SJCRH30 (cell line): ENCODE measurements around the gene OR6C65. TPM values are rescaled to one million over a fixed set of nuclear protein-coding genes. Genes with fewer than 3 reads are reported as not detected.
"Not testable (repeated sequence)": the region's sequence is repeated elsewhere in the genome, so short reads cannot be mapped to it uniquely, and the experiment has no call there.

Source experiments
- DNase-seq, 2 experiments: peaks; one replicate each; pipeline ENCODE4 v3.0.0-alpha.2; 2015 to 2020
- H3K27ac ChIP-seq: fragments of 250-450 bp; sonication (Bioruptor Pico); 2 replicates; pipeline ENCODE4 v1.5.1; 2020; ENCODE audit warnings: mild to moderate bottlenecking, moderate library complexity
- H3K27me3 ChIP-seq: fragments of 250-450 bp; sonication (Bioruptor Pico); 2 replicates; pipeline ENCODE4 v1.5.1; 2020; ENCODE audit warnings: mild to moderate bottlenecking, moderate library complexity
- H3K36me3 ChIP-seq: fragments of 250-450 bp; sonication (Bioruptor Pico); 2 replicates; pipeline ENCODE4 v1.5.1; 2020; ENCODE audit warnings: mild to moderate bottlenecking, moderate library complexity
- H3K4me1 ChIP-seq: fragments of 250-450 bp; sonication (Bioruptor Pico); 2 replicates; pipeline ENCODE4 v1.5.1; 2020; ENCODE audit warnings: mild to moderate bottlenecking, moderate library complexity
- H3K4me3 ChIP-seq: fragments of 250-450 bp; sonication (Bioruptor Pico); 2 replicates; pipeline ENCODE4 v1.5.1; 2020; ENCODE audit warnings: mild to moderate bottlenecking, moderate library complexity
- H3K9me3 ChIP-seq: fragments of 250-450 bp; sonication (Bioruptor Pico); replicated peaks from 2 replicates; pipeline ENCODE4 v1.5.1; 2020; ENCODE audit warnings: mild to moderate bottlenecking, moderate library complexity
- total RNA-seq: library from RNA; depleted of rRNA; stranded (reverse); fragments of >200 nt; shearing (Covaris generic); gene quantifications from 2 replicates; pipeline ENCODE4 v1.2.3, GENCODE V29; 2014; rRNA removed

Gene OR6C65
- total RNA-seq, 1 experiment from 2014 or later, result not detected

DNA sequence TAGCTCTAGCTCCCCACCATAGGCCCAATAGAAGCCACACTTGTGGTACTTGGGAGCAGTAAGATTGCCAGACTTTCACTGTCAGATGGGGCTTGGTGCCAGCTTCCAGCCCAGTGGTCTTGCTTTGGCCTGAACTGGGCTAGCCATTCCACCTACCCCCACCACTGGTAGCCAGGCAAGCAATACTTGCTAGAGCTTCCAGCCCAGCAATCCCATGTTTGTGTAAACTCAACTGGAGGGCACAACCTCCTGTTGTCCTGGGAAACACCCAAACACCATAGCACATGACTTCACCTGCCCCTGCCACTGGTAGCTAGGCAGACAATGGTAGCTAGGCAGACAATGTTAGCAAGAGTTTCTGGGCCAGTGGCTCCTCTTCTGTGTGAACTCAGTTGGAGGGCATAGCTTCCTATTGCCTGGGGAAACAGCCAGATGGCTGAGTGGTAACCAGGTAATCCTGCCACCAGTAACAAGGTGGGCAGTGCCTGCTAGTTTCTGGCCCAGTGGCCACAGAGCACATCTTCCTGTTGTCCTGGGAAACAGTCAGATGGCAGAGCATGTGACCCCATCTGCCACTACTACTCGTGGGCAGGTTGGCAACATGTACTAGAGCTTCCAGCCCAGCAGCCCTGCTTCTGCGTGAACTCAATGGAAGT, 20.1 kb downstream of the OR6C65 start:
- no peaks in the 10 kb centered on the region for H3K9me3 ChIP-seq
- DNase-seq, result no peak
- no peaks in the 10 kb centered on the region for H3K4me1 ChIP-seq
- H3K36me3 ChIP-seq, result no peaks in the 10 kb centered on the region
- H3K27ac ChIP-seq, result no peak overlapping the region
- no peaks in the 10 kb centered on the region for H3K27me3 ChIP-seq
- H3K4me3 ChIP-seq, result no peak overlapping the region

GRCh38 chr12:55425954-55426353, 25.6 kb downstream of the OR6C65 start, which contains the start of gene OR6C76:
Gene OR6C76 (plus strand): TSS chr12:55426254. CDS start chr12:55426254, 0 bp downstream.
- Histone ChIP-seq H3K4me3 (no peak within 1 kb of the TSS), H3K4me1 (no peaks in the 10 kb centered on the region), H3K36me3 (no peaks in the 10 kb centered on the region), H3K27ac (no peak within 1 kb of the TSS), H3K27me3 (no peaks in the 10 kb centered on the region), H3K9me3 (no peaks in the 10 kb centered on the region)
- DNase-seq, result no peak

GRCh38 chr12:55428331-55429243, 28.3 kb downstream of the OR6C65 start:
- no peak overlapping the region for H3K4me3 ChIP-seq
- no peak overlapping the region for H3K27ac ChIP-seq
- no peaks in the 10 kb centered on the region for H3K4me1 ChIP-seq
- DNase-seq, result no peak
- no peaks in the 10 kb centered on the region for H3K9me3 ChIP-seq
- no peaks in the 10 kb centered on the region for H3K36me3 ChIP-seq
- no peaks in the 10 kb centered on the region for H3K27me3 ChIP-seq

- H3K27ac ChIP-seq, H3K4me1 ChIP-seq, H3K4me3 ChIP-seq, H3K36me3 ChIP-seq, H3K9me3 ChIP-seq, H3K27me3 ChIP-seq, DNase-seq: not testable (repeated sequence)
Observed at GRCh38 chr12:55441233-55441632, 40.9 kb downstream of the OR6C65 start.

GRCh38 chr12:55443776-55444175, 43.4 kb downstream of the OR6C65 start, which contains the start of gene OR6C2:
Gene OR6C2 (plus strand): TSS chr12:55444076. CDS start chr12:55452214, 8,138 bp downstream.
- no peaks in the 10 kb centered on the region for H3K9me3 ChIP-seq
- no peaks in the 10 kb centered on the region for H3K27me3 ChIP-seq
- H3K4me1 ChIP-seq, result no peaks in the 10 kb centered on the region
- no peak within 1 kb of the TSS for H3K4me3 ChIP-seq
- H3K36me3 ChIP-seq, result no peaks in the 10 kb centered on the region
- DNase-seq, result no peak
- no peak within 1 kb of the TSS for H3K27ac ChIP-seq

GRCh38 chr12:55445357-55445756, 45.0 kb downstream of the OR6C65 start:
- no peaks in the 10 kb centered on the region for H3K27me3 ChIP-seq
- no peaks in the 10 kb centered on the region for H3K4me1 ChIP-seq
- no peak overlapping the region for H3K27ac ChIP-seq
- H3K36me3 ChIP-seq, result no peaks in the 10 kb centered on the region
- no peak for DNase-seq
- no peak overlapping the region for H3K4me3 ChIP-seq
- H3K9me3 ChIP-seq, result no peaks in the 10 kb centered on the region

GRCh38 chr12:55446326-55446725, 46.0 kb downstream of the OR6C65 start:
- Histone ChIP-seq H3K4me3 (no peak overlapping the region), H3K27me3 (no peaks in the 10 kb centered on the region), H3K4me1 (no peaks in the 10 kb centered on the region), H3K27ac (no peak overlapping the region), H3K36me3 (no peaks in the 10 kb centered on the region), H3K9me3 (no peaks in the 10 kb centered on the region)
- DNase-seq, result no peak

DNA sequence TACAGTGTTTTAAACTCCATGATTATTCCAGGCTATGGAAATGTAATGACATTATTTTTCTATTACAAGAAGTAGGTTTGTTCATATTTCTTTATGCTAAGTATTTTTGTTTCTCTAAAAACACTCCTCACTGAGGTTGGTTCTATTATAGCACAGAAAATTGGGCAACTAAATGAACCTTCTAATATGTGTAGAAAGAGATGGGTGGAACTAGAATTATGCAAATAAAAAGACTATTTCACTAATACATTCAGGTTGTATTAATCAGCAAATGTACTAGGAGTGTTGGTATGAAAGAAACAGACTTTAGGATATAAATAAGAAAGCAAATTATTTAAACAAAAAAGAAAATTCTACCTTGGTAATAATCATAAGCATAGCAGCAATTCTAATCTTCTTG, 48.5 kb downstream of the OR6C65 start:
- Histone ChIP-seq H3K9me3 (no peaks in the 10 kb centered on the region), H3K36me3 (no peaks in the 10 kb centered on the region), H3K27ac (no peak overlapping the region), H3K4me1 (no peaks in the 10 kb centered on the region), H3K4me3 (no peak overlapping the region), H3K27me3 (no peaks in the 10 kb centered on the region)
- no peak for DNase-seq

Other genes starting within 250 kb of the OR6C65 start
- not detected in 2 replicates for gene OR10A7, start 179.5 kb upstream of the OR6C65 start, total RNA-seq
- not detected in 2 replicates for gene OR6C74, start 155.9 kb upstream of the OR6C65 start, total RNA-seq
- not detected in 2 replicates for gene OR6C6, start 104.0 kb upstream of the OR6C65 start, total RNA-seq
- gene OR6C1, start 86.2 kb upstream of the OR6C65 start, total RNA-seq, result not detected in 2 replicates
- gene OR6C3, start 69.8 kb upstream of the OR6C65 start, total RNA-seq, result not detected in 2 replicates
- gene OR6C75, start 37.6 kb upstream of the OR6C65 start, total RNA-seq, result not detected in 2 replicates
- not detected in 2 replicates for gene OR6C76, start 25.7 kb downstream of the OR6C65 start, total RNA-seq
- gene OR6C2, start 43.5 kb downstream of the OR6C65 start, total RNA-seq, result not detected in 2 replicates
- not detected in 2 replicates for gene OR6C70, start 69.6 kb downstream of the OR6C65 start, total RNA-seq
- not detected in 2 replicates for gene OR6C68, start 91.8 kb downstream of the OR6C65 start, total RNA-seq
- not detected in 2 replicates for gene OR6C4, start 149.1 kb downstream of the OR6C65 start, total RNA-seq
- gene OR2AP1, start 171.9 kb downstream of the OR6C65 start, total RNA-seq, result not detected in 2 replicates
- gene OR10P1, start 236.4 kb downstream of the OR6C65 start, total RNA-seq, result not detected in 2 replicates